ENCODE measurements around the gene UBR4.
"Not testable (repeated sequence)": the region's sequence is repeated elsewhere in the genome, so short reads cannot be mapped to it uniquely, and the experiment has no call there.

Gene UBR4

GRCh38 chr1:19220080-19220846 is 10.2 kb upstream of the UBR4 start:
- in situ Hi-C loops (cut with HindIII; ENCODE audit: low sequenced_read_pairs), result no loop called here

GRCh38 chr1:19219451-19219850 is 9.4 kb upstream of the UBR4 start:
- in situ Hi-C loops (cut with HindIII; ENCODE audit: low sequenced_read_pairs), result no loop called here

GRCh38 chr1:19216585-19216984 is 6.5 kb upstream of the UBR4 start:
- in situ Hi-C loops (cut with HindIII; ENCODE audit: low sequenced_read_pairs), result not testable (repeated sequence)

DNA sequence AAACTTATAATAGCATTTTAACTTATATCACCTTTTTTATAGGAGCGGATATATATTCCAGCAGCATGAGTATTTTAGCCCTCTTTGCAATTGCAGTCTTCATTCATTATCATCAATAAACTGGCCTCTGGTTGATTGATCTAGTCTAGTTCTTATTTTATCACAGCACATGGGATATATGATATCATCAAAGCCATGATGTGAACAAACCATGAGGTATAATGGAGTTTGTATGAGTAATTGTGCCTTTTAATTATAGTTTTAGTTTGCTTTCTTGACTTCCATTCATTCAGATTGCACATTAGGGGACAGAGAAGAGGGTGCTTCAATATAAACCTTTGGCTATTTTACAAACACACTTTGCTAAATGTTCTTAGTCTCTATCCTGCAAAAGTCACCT is 3.5 kb upstream of the UBR4 start:
- in situ Hi-C loops (cut with HindIII; ENCODE audit: low sequenced_read_pairs), result no loop called here

DNA sequence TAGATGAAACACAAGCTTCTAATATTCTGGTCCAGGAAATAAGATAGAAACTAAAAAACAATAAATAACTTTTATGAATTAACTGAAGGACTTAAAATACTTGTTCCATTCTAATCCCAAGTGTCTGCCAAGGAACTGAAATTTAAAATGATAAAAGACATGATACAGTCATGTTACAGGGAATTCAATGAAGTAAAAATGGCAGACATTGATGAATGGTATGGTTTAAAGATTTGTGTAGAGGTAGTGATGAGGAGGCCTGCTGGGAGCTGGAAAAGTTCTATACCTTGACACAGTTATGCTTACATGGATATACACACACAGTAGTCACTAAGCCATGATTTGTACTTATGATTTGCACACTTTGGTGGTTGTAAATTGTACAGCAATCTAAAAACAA is 2.1 kb upstream of the UBR4 start:
- in situ Hi-C loops (cut with HindIII; ENCODE audit: low sequenced_read_pairs), result no loop called here

- in situ Hi-C loops (cut with HindIII; ENCODE audit: low sequenced_read_pairs), result no loop called here
Measured at GRCh38 chr1:19210772-19211549, 895 bp upstream of the UBR4 start.

DNA sequence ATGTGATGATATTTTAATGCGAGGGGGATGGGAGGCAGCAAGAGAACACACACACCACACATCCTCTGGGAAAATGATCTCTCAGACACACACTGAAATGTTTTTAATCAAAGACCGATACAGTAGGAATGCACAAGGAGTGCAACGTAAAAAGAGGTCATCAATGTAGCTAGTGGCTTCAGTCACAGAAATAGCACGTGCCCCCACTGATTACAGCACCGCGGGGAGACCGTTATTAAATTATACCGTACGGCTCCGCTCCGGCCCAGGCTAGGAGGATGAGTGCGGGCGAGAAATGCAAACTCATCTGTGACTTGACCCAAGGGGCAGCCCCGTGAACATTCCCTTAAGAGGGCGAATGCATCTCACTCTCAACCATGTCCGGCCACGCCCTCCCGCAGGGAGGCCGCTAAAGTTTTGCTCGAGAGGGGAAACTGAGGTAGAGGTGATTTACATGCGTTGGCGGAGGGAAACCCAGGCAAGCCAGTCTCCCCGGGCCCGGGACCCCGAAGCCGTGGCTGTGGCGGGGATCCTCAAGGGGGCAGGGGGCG is 552 bp downstream of the UBR4 start:
- in situ Hi-C loops (cut with HindIII; ENCODE audit: low sequenced_read_pairs), result no loop called here

DNA sequence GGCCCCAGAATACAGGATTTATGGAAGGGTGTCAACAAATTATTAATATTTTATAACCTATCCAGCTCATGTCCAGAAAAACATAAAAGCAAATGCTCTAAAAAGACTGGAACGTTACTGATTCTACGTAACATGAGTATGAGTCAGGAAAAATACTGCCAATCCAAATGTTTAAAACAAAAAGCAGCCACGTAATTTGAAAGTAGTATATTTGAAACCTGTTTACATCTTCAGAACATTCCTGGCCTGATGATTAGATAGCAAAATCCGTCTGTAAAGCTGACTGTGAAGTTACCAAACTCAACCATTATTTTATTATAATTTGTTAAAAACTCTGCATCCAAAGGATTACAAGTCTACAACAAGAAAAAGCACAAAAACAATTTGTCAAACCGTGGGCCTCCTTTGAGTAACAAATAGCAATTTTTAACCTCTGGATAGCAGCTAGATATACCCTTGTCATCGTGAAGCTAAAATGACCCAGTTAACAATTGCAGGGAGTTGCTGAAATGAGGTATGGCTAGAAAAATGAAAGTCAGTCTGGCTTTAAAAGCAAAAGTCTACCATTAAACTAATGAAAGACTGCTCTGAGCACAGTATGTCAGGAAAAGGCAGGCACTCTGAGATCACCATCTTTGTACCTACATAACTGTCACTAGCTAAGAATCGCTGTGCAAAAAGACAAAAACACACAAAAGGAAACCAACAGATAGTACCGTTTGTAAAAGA is 1.2 kb downstream of the UBR4 start:
- in situ Hi-C loops (cut with HindIII; ENCODE audit: low sequenced_read_pairs), result no loop called here

- in situ Hi-C loops (cut with HindIII; ENCODE audit: low sequenced_read_pairs), result no loop called here
Measured at GRCh38 chr1:19206947-19207346, 3.1 kb downstream of the UBR4 start.

DNA sequence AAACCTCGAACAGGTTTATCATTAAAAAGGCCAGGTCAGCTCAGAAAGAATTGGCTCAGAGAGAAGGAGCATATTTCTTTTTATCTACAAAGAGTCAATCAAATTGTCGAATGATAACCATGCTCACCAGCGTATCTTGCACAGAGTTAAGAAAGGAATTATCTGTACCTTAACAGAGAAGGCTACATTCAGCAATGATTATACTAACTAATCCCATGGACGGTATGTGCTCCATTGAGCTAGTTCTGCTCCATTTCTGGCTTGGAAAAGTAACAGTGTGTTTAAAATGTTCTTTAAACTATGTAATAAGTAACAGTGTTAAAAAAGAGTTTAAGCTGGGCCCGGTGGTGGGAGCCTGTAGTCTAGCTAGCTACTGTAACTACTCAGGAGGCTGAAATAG is 4.2 kb downstream of the UBR4 start:
- in situ Hi-C loops (cut with HindIII; ENCODE audit: low sequenced_read_pairs), result no loop called here

DNA sequence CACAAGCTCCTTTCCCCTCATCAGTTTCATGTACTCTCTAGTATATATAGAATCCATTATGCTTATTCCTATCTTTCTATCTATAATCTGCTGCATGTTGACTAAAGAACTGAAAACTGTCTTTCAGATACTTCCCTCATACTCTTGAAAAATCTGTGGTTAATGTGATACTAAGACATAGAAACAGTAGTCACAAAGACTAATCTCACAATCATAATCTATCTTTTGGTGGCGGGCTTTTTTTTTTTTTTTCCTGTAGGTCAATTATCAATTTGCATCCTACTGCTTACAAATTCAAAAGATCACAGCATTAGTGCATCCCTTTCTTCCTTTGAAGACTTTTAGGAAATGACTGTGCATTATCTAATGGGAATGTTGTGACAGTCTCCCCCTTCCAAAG is 4.7 kb downstream of the UBR4 start:
- in situ Hi-C loops (cut with HindIII; ENCODE audit: low sequenced_read_pairs), result no loop called here

GRCh38 chr1:19204446-19205266 is 5.4 kb downstream of the UBR4 start:
- in situ Hi-C loops (cut with HindIII; ENCODE audit: low sequenced_read_pairs), result no loop called here

DNA sequence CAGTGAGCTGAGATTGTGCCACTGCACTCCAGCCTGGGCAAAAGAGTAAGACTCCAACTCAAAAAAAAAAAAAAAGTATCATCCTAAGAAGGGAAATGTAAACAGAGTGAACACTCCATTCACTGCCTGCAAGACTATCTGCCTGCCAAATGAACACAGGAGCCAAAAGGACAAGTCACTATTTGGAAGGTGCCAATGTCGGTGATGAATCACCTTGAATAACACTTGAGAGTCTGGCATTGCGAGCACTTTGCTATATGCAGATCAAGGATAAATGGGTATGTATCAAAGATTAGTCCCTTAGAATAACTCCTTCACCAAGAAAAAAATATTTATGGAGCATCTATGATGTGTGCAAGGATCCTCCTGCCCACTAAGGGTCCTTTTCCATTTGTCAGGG is 6.6 kb downstream of the UBR4 start:
- in situ Hi-C loops (cut with HindIII; ENCODE audit: low sequenced_read_pairs), result no loop called here

GRCh38 chr1:19202396-19202795 is 7.7 kb downstream of the UBR4 start:
- in situ Hi-C loops (cut with HindIII; ENCODE audit: low sequenced_read_pairs), result no loop called here

- in situ Hi-C loops (cut with HindIII; ENCODE audit: low sequenced_read_pairs), result no loop called here
Measured at GRCh38 chr1:19199969-19200604, 10.0 kb downstream of the UBR4 start.

DNA sequence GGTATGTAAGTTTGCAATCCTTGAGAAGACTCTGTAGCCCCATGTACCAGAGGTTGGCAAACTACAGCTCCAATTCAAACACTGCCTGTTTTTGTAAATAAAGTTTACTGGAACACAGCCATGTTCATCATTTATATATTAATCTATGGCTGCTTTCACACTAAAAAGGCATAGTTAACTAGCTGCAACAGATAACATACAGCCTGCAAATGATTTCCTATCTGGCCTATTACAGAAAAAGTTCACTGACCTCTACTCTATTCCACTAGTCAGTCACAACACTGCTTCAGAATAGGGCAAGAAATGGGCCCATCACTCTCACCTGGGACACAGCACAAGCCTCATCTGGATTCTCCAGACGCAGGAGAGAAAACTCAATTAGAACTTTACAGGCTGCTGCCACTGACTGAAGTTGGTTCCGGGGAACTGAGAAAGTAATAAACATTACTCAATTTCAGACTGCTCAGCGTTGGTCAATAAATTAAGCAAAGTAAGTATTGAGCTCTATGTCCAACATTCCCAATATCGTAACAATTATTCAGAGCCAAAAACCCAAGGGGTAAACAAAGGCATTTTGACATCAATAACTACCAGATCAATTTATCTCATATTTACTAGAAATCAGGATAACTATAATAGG is 10.6 kb downstream of the UBR4 start:
- in situ Hi-C loops (cut with HindIII; ENCODE audit: low sequenced_read_pairs), result no loop called here

DNA sequence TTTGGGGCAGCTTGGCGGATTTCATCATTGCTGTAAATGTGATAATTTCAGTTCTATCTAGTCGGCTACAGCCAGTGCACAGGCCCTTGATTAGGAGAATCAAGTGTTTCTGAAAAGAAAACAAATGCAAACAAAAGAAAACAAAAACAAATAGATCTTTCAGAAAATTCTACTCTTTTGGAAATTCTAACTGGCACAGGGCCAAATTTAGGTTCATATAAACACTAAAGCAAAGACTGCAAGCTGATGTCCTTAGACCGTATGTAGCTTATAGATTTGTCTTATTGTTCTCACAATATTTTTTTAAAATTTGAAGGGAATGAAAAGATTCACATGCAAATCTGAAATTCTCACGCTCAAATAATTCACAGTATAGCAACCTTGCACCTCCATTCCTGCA is 11.2 kb downstream of the UBR4 start:
- in situ Hi-C loops (cut with HindIII; ENCODE audit: low sequenced_read_pairs), result no loop called here

DNA sequence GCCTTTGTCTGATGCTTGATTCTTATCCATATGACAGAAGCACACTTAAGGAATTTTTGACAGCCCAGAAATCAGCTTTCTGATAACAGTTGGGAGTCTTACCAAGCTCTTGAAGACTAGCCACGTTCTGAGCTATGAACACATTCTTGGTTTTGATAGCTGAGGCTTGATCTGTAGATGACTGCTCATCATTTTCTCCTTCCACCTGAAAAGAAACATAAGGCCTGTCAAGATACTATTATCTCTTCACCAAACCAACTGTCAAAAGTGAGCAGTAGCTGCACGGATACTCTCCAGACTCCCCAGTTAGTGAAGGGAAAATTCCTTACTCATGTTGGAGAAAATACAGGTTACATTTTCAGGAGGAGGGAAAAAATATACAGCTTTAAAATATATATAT is 12.2 kb downstream of the UBR4 start:
- in situ Hi-C loops (cut with HindIII; ENCODE audit: low sequenced_read_pairs), result no loop called here

DNA sequence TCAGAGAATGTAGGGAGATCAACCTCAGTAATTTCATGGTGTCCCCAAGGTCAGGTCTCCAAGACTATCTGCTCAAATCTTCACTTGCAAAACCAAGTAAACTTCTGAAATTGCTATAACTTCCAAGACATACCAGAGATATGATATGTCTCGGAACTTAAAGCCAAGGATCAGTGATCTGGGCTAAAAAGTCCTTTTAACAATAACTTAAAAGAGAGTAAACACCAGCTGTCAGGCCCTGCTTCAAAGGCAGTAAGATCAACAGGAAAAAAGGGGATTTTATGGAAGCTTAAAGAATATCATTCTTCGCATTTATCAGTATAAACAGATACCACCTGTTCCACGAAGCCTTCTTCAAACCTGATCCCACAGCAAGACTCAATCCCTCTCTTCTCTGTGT is 13.7 kb downstream of the UBR4 start:
- in situ Hi-C loops (cut with HindIII; ENCODE audit: low sequenced_read_pairs), result no loop called here

DNA sequence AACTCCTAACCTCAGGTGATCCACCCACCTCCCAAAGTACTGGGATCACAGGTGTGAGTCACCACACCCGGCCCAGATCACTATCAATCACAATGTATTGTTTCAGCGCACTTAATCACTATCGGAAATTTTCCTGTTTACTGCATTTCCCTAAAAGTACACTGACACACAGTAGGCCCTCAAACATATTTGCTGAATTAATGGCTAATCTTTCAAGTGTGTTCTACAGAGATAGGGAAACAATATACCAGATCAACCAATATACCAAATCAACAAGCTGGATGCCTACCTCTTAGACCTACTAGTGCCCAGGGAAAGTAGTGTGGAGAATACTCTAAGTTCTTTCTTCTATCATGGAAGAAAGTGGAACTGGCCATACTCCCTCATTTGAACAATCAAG is 17.1 kb downstream of the UBR4 start:
- in situ Hi-C loops (cut with HindIII; ENCODE audit: low sequenced_read_pairs), result no loop called here
